Osteoblast (primary cell): ENCODE data around the gene PCDHB14. TPM values are rescaled to one million over a fixed set of nuclear protein-coding genes. Genes with fewer than 3 reads are reported as not detected.

ENCODE experiments used
- DNase-seq: peaks from one replicate; pipeline ENCODE4 v3.0.0; 2011; ENCODE audit warnings: low spot score, mixed read lengths; ENCODE audit not compliant: insufficient read length; ENCODE audit errors: missing footprints
- H2AFZ ChIP-seq: 2 replicates; pipeline ENCODE4 v1.6.0; 2011; ENCODE audit warnings: mild to moderate bottlenecking, low read length
- H3K27ac ChIP-seq: 2 replicates; pipeline ENCODE4 v1.5.1; 2011; ENCODE audit warnings: mild to moderate bottlenecking, low read depth, low read length, moderate library complexity
- H3K27me3 ChIP-seq: 2 replicates; pipeline ENCODE4 v1.6.0; 2012; ENCODE audit warnings: mild to moderate bottlenecking, control low read depth, inconsistent platforms, low read length, moderate library complexity; ENCODE audit not compliant: insufficient read depth
- H3K36me3 ChIP-seq: 2 replicates; pipeline ENCODE4 v1.5.1; 2011; ENCODE audit warnings: mild to moderate bottlenecking, low read length, control low read depth, moderate library complexity; ENCODE audit not compliant: insufficient read depth
- H3K4me1 ChIP-seq: 2 replicates; pipeline ENCODE4 v1.5.1; 2011; ENCODE audit warnings: mild to moderate bottlenecking, low read length, control low read depth, moderate library complexity; ENCODE audit not compliant: insufficient read depth
- H3K4me2 ChIP-seq: 2 replicates; pipeline ENCODE4 v1.6.0; 2011; ENCODE audit warnings: mild to moderate bottlenecking, low read length; ENCODE audit not compliant: insufficient read depth
- H3K4me3 ChIP-seq: fragments of 200-600 bp; sonication (generic); 3 replicates; pipeline ENCODE4 v1.5.1; 2012; ENCODE audit warnings: mild to moderate bottlenecking, low read length, inconsistent platforms; ENCODE audit not compliant: insufficient read depth
- H3K79me2 ChIP-seq: 2 replicates; pipeline ENCODE4 v1.6.0; 2012; ENCODE audit warnings: mild to moderate bottlenecking, low read length, control low read depth, inconsistent platforms; ENCODE audit not compliant: insufficient read depth
- H3K9me3 ChIP-seq: 2 replicates; pipeline ENCODE4 v1.5.1; 2011; ENCODE audit warnings: low read depth, low read length, control low read depth
- H4K20me1 ChIP-seq: 2 replicates; pipeline ENCODE4 v1.6.0; 2012; ENCODE audit warnings: mild to moderate bottlenecking, low read length, control low read depth; ENCODE audit not compliant: insufficient read depth
- total RNA-seq: library from RNA; depleted of rRNA; stranded (reverse); fragments of >200 nt; gene quantifications from 2 replicates; pipeline ENCODE4 v1.2.3, GENCODE V29; 2012
- TF ChIP-seq, protein P1 (sequence below): IDR thresholded peaks from 2 replicates; pipeline ENCODE4 v1.5.1; 2011; ENCODE audit warnings: mild to moderate bottlenecking, low read depth, low read length, moderate library complexity; ENCODE audit errors: extremely low read depth

The PCDHB14 gene
- total RNA-seq, 1 donor, result 2.9 TPM

DNA sequence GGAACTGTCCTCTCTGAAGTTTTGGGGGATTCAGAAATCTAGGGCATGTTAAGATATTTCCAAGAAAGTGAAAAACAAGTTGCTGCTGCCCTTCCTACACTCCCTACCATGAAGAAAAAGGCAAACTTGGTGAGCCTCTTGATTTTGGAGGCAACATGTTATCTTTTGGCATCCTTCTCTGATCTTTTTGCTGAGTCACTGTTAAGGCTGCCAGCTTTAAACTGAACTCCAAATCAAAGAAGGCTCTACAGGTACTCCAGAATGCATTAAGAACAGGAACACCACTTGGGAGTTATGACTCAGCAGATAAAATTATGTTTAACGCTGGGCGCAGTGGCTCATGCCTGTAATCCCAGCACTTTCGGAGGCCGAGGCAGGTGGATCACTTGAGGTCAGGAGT lies 46.1 kb downstream of the PCDHB14 start:
- H3K36me3 ChIP-seq, result no peaks in the 10 kb centered on the region
- H3K79me2 ChIP-seq, result no peaks in the 10 kb centered on the region
- no peak for DNase-seq
- H4K20me1 ChIP-seq, result no peaks in the 10 kb centered on the region
- H3K4me1 ChIP-seq, result no peaks in the 10 kb centered on the region
- H2AFZ ChIP-seq, result no peak overlapping the region
- no peak overlapping the region for H3K4me3 ChIP-seq
- H3K27ac ChIP-seq, result no peak overlapping the region
- H3K27me3 ChIP-seq, result no peaks in the 10 kb centered on the region
- TF ChIP-seq, protein P1, sequence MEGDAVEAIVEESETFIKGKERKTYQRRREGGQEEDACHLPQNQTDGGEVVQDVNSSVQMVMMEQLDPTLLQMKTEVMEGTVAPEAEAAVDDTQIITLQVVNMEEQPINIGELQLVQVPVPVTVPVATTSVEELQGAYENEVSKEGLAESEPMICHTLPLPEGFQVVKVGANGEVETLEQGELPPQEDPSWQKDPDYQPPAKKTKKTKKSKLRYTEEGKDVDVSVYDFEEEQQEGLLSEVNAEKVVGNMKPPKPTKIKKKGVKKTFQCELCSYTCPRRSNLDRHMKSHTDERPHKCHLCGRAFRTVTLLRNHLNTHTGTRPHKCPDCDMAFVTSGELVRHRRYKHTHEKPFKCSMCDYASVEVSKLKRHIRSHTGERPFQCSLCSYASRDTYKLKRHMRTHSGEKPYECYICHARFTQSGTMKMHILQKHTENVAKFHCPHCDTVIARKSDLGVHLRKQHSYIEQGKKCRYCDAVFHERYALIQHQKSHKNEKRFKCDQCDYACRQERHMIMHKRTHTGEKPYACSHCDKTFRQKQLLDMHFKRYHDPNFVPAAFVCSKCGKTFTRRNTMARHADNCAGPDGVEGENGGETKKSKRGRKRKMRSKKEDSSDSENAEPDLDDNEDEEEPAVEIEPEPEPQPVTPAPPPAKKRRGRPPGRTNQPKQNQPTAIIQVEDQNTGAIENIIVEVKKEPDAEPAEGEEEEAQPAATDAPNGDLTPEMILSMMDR, result no peak
- H3K9me3 ChIP-seq, result peaks cover 12% of the 10 kb centered on the region
- no peak overlapping the region for H3K4me2 ChIP-seq

DNA sequence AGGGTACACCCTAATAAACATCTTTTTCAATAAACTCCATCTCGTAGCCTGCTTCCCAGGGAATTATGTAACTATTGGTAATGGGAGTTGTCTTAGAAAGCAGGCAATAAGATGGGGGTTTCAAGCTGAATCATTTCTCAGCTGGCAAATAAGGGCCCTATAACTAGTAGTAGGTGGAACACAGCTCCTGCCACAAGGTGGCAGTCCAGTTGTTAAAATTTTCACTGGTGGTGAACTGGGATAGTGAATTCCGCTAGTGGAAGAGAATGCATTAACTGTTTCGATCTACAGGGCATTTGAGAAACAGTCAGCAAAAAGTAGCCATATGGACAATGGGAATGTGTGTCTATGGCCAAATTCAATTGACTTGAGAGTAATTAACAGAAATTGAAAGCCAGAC lies 49.8 kb downstream of the PCDHB14 start:
- H3K79me2 ChIP-seq, result no peaks in the 10 kb centered on the region
- no peak overlapping the region for H2AFZ ChIP-seq
- no peak for DNase-seq
- no peak overlapping the region for H3K4me2 ChIP-seq
- H3K36me3 ChIP-seq, result no peaks in the 10 kb centered on the region
- no peaks in the 10 kb centered on the region for H3K4me1 ChIP-seq
- TF ChIP-seq, protein P1, result no peak
- no peaks in the 10 kb centered on the region for H3K9me3 ChIP-seq
- no peak overlapping the region for H3K27ac ChIP-seq
- H3K27me3 ChIP-seq, result no peaks in the 10 kb centered on the region
- H4K20me1 ChIP-seq, result no peaks in the 10 kb centered on the region
- no peak overlapping the region for H3K4me3 ChIP-seq

Other genes starting within 250 kb of the PCDHB14 start
- gene PCDHB1, start 172.0 kb upstream of the PCDHB14 start, total RNA-seq, result not detected in 2 replicates
- 1.2 and 1.4 TPM in 2 replicates for gene PCDHB2, start 128.7 kb upstream of the PCDHB14 start, total RNA-seq
- gene PCDHB3, start 122.9 kb upstream of the PCDHB14 start, total RNA-seq, result 0.36 and 0.88 TPM in 2 replicates
- gene PCDHB4, start 101.5 kb upstream of the PCDHB14 start, total RNA-seq, result 1.1 and 1.2 TPM in 2 replicates
- gene PCDHB5, start 88.1 kb upstream of the PCDHB14 start, total RNA-seq, result 1.5 and 2.9 TPM in 2 replicates
- gene PCDHB6, start 73.3 kb upstream of the PCDHB14 start, total RNA-seq, result 0.59 and 0.72 TPM in 2 replicates
- gene PCDHB7, start 50.7 kb upstream of the PCDHB14 start, total RNA-seq, result 2.2 and 2.4 TPM in 2 replicates
- 0.36 and 0.88 TPM in 2 replicates for gene PCDHB8, start 45.6 kb upstream of the PCDHB14 start, total RNA-seq
- 1.1 and 3.5 TPM in 2 replicates for gene PCDHB16, start 41.0 kb upstream of the PCDHB14 start, total RNA-seq
- 1.2 and 1.8 TPM in 2 replicates for gene PCDHB9, start 36.2 kb upstream of the PCDHB14 start, total RNA-seq
- 2.2 and 2.7 TPM in 2 replicates for gene PCDHB10, start 31.0 kb upstream of the PCDHB14 start, total RNA-seq
- 1.1 and 1.8 TPM in 2 replicates for gene PCDHB11, start 23.7 kb upstream of the PCDHB14 start, total RNA-seq
- gene PCDHB12, start 14.6 kb upstream of the PCDHB14 start, total RNA-seq, result 0.59 and 0.72 TPM in 2 replicates
- gene PCDHB13, start 9.4 kb upstream of the PCDHB14 start, total RNA-seq, result 2.1 and 2.2 TPM in 2 replicates
- 0.88 and 1.1 TPM in 2 replicates for gene PCDHB15, start 22.1 kb downstream of the PCDHB14 start, total RNA-seq
- 0.36 and 0.59 TPM in 2 replicates for gene SLC25A2, start 80.7 kb downstream of the PCDHB14 start, total RNA-seq
- gene TAF7, start 97.4 kb downstream of the PCDHB14 start, total RNA-seq, result 44.2 and 48.1 TPM in 2 replicates
- 1.1 and 1.5 TPM in 2 replicates for gene PCDHGA1, start 107.2 kb downstream of the PCDHB14 start, total RNA-seq
- gene PCDHGA2, start 115.4 kb downstream of the PCDHB14 start, total RNA-seq, result 2.7 and 2.9 TPM in 2 replicates
- gene PCDHGA3, start 120.5 kb downstream of the PCDHB14 start, total RNA-seq, result 2.4 and 2.9 TPM in 2 replicates
- gene PCDHGB1, start 126.8 kb downstream of the PCDHB14 start, total RNA-seq, result 3.3 and 5.0 TPM in 2 replicates
- gene PCDHGA4, start 131.7 kb downstream of the PCDHB14 start, total RNA-seq, result 6.8 and 6.9 TPM in 2 replicates
- 4.3 and 5.6 TPM in 2 replicates for gene PCDHGB2, start 136.7 kb downstream of the PCDHB14 start, total RNA-seq
- gene PCDHGA5, start 140.8 kb downstream of the PCDHB14 start, total RNA-seq, result 2.5 and 2.7 TPM in 2 replicates
- 6.2 and 8.0 TPM in 2 replicates for gene PCDHGB3, start 146.9 kb downstream of the PCDHB14 start, total RNA-seq
- gene PCDHGA6, start 150.5 kb downstream of the PCDHB14 start, total RNA-seq, result 5.0 and 5.1 TPM in 2 replicates
- gene PCDHGA7, start 159.4 kb downstream of the PCDHB14 start, total RNA-seq, result 6.5 TPM in 2 replicates
- 14.1 and 15.9 TPM in 2 replicates for gene PCDHGB4, start 164.4 kb downstream of the PCDHB14 start, total RNA-seq
- gene PCDHGA8, start 169.3 kb downstream of the PCDHB14 start, total RNA-seq, result 3.5 and 3.6 TPM in 2 replicates
- gene PCDHGB5, start 174.6 kb downstream of the PCDHB14 start, total RNA-seq, result 21.5 and 24.2 TPM in 2 replicates
- gene PCDHGA9, start 179.4 kb downstream of the PCDHB14 start, total RNA-seq, result 6.2 and 6.5 TPM in 2 replicates
- 6.2 and 8.0 TPM in 2 replicates for gene PCDHGB6, start 184.7 kb downstream of the PCDHB14 start, total RNA-seq
- 23.2 and 24.8 TPM in 2 replicates for gene PCDHGA10, start 189.6 kb downstream of the PCDHB14 start, total RNA-seq
- gene PCDHGB7, start 194.3 kb downstream of the PCDHB14 start, total RNA-seq, result 18.5 and 19.2 TPM in 2 replicates
- 12.3 and 16.5 TPM in 2 replicates for gene PCDHGA11, start 197.7 kb downstream of the PCDHB14 start, total RNA-seq
- gene PCDHGA12, start 207.2 kb downstream of the PCDHB14 start, total RNA-seq, result 20.6 and 33.6 TPM in 2 replicates